Suppressor macrophage (primary cell): ENCODE measurements around the gene MBD1.
"Not testable (repeated sequence)": the region's sequence is repeated elsewhere in the genome, so short reads cannot be mapped to it uniquely, and the experiment has no call there.

Source experiments
- DNase-seq, 4 experiments: peaks; one replicate each; pipeline ENCODE4 v3.0.0-alpha.2; 2020 to 2022

The MBD1 gene

GRCh38 chr18:50273203-50274043 is 7.9 kb downstream of the MBD1 start:
- DNase-seq: no peak

GRCh38 chr18:50272568-50272967 is 8.8 kb downstream of the MBD1 start:
- DNase-seq: no peak

- DNase-seq: peak; percentile 79 to 93 (median 84)
Observed at GRCh38 chr18:50268022-50268747, 13.1 kb downstream of the MBD1 start.

- DNase-seq: peak; percentile 90 to 96 (median 96)
Observed at GRCh38 chr18:50266248-50266704, 15.0 kb downstream of the MBD1 start, which contains the start of gene CFAP53. TSS of gene CFAP53 (minus strand) at chr18:50266495. CDS start at chr18:50266404, 91 bp downstream.

GRCh38 chr18:50262977-50263376 is 18.3 kb downstream of the MBD1 start:
- DNase-seq: no peak

- no peak for DNase-seq
Observed at GRCh38 chr18:50250935-50251334, 30.4 kb downstream of the MBD1 start.

GRCh38 chr18:50249576-50249975 is 31.7 kb downstream of the MBD1 start:
- no peak for DNase-seq

GRCh38 chr18:50247561-50247960 is 33.8 kb downstream of the MBD1 start:
- no peak for DNase-seq

GRCh38 chr18:50241768-50242167 is 39.6 kb downstream of the MBD1 start:
- DNase-seq: not testable (repeated sequence)

- DNase-seq: no peak
Observed at GRCh38 chr18:50240080-50240563, 41.2 kb downstream of the MBD1 start.

- no peak for DNase-seq
Observed at GRCh38 chr18:50232419-50232818, 48.9 kb downstream of the MBD1 start.

GRCh38 chr18:50231621-50232020 is 49.7 kb downstream of the MBD1 start:
- no peak for DNase-seq

GRCh38 chr18:50220249-50220648 is 61.1 kb downstream of the MBD1 start:
- DNase-seq: not testable (repeated sequence)
